NOMO-1 (cell line): ENCODE results near the gene PCNA.

ENCODE experiments used
- DNase-seq, 2 experiments: peaks; one replicate each; lab custom pipeline; 2025; ENCODE audit not compliant: unreplicated experiment in 2 of 2; lab: John Stamatoyannopoulos, UW

The PCNA gene

DNA sequence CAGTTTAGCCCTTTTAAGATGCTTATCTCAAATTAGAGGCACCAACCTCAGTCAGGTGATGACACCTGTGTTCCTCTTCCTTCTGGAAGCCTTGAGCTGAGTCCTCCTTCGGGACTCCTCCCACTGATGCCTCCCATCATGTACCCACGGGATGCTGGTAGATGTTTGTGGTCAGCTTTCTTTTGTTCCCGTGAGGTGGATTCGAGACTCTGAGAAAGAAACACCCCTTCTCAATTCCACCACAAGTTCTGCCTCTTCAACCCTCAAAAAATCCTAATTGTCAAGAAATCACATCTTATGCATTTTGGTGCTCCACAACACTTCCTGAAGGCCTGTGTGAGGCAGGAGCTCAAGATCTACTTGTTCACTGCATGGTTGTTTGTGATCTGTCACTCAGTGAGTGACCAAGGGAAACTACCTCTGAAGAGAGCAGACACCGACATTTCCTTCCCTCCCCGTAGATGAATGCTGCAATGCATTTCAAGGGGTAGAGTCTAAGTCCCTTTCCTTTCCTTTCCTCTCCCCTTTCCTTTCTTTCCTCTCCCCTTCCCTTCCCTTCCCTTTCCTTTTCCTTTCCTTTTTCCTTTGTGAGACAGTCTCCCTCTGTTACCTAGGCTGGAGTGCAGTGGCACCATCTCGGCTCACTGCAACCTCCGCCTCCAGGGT, 50.5 kb downstream of the PCNA start:
- DNase-seq = no peak

GRCh38 chr20:5067877-5068645, 51.7 kb downstream of the PCNA start:
- no peak for DNase-seq

- peak; percentile 54 to 70 for DNase-seq
Measured at GRCh38 chr20:5065879-5066383, 53.8 kb downstream of the PCNA start.

DNA sequence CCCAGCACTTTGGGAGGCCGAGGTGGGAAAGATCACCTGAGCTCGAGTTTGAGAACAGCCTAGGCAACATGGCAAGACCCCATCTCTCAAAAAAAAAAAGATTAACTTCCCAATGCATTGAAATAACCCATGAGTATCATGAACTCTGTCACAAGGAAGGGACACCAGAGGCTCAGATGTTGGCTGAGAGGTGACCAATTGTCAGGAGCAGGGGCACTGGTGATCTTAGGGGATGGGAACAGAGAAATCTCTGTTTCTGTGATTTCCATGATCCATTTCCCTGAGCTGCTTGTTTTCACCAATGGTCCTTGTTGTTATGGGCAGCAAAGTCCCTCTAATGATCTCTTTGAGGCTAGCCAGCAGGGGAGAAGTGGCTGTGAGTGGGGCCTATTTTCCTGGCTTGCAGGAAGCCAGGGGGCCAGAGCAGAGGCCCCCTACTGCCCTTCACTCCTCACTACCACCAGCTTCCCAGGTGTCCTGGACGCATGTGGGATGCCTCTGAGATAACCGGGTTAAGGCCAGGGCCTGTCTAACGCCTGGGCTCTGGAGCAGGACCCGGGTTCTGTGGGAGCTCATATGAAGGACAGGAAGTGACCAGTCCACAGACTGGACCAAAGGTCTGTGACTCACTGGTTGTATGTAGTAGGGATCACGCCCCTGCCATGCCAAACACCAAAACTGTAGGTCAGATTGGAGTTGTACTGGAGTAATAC, 54.4 kb downstream of the PCNA start:
- DNase-seq = no peak
